Prostate gland (tissue), 2 donors: Measurements from ENCODE around the gene HOXB5.

Experiments
- POLR2A ChIP-seq: fragments of 450-650 bp; IDR thresholded peaks from one replicate; pipeline ENCODE4 v1.6.1; 2016; ENCODE audit warnings: antibody characterized with exemption, mild to moderate bottlenecking
- POLR2AphosphoS5 ChIP-seq: sonication (generic); formaldehyde crosslinking; IDR thresholded peaks from one replicate; pipeline ENCODE4 v1.6.1; 2017; ENCODE audit warnings: antibody characterized with exemption
- TF ChIP-seq, protein P1 (sequence below), 4 experiments: fragments of 200-600 bp in 2 of 4; fragments of 450-650 bp in 2 of 4; sonication (generic) in 2 of 4; IDR thresholded peaks; 1 replicate in 3 of 4; 2 replicates in 1 of 4; pipeline ENCODE4 v1.5.1; 2016 to 2019; ENCODE audit warnings: antibody characterized with exemption in 4 of 4, mild to moderate bottlenecking in 2 of 4, moderate library complexity in 2 of 4

GRCh38 chr17:48626245-48627117 lies 32.9 kb upstream of the HOXB5 start, which contains the start of gene HOXB9:
- TF ChIP-seq POLR2A (no peak), POLR2AphosphoS5 (no peak)
- TF ChIP-seq, protein P1, sequence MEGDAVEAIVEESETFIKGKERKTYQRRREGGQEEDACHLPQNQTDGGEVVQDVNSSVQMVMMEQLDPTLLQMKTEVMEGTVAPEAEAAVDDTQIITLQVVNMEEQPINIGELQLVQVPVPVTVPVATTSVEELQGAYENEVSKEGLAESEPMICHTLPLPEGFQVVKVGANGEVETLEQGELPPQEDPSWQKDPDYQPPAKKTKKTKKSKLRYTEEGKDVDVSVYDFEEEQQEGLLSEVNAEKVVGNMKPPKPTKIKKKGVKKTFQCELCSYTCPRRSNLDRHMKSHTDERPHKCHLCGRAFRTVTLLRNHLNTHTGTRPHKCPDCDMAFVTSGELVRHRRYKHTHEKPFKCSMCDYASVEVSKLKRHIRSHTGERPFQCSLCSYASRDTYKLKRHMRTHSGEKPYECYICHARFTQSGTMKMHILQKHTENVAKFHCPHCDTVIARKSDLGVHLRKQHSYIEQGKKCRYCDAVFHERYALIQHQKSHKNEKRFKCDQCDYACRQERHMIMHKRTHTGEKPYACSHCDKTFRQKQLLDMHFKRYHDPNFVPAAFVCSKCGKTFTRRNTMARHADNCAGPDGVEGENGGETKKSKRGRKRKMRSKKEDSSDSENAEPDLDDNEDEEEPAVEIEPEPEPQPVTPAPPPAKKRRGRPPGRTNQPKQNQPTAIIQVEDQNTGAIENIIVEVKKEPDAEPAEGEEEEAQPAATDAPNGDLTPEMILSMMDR (IDR thresholded peaks at IDR 0.05), result no peak
